ENCODE data around the gene UCP2. TPM values are rescaled to one million over a fixed set of nuclear protein-coding genes. Genes with fewer than 3 reads are reported as not detected.

UCP2 gene
- total and polyA plus RNA-seq, 10 of the 15 experiments (the other 5 are each of a cell fraction or from before 2014, with no cell fraction given) = 32.9 to 248 (median 154) TPM

DNA sequence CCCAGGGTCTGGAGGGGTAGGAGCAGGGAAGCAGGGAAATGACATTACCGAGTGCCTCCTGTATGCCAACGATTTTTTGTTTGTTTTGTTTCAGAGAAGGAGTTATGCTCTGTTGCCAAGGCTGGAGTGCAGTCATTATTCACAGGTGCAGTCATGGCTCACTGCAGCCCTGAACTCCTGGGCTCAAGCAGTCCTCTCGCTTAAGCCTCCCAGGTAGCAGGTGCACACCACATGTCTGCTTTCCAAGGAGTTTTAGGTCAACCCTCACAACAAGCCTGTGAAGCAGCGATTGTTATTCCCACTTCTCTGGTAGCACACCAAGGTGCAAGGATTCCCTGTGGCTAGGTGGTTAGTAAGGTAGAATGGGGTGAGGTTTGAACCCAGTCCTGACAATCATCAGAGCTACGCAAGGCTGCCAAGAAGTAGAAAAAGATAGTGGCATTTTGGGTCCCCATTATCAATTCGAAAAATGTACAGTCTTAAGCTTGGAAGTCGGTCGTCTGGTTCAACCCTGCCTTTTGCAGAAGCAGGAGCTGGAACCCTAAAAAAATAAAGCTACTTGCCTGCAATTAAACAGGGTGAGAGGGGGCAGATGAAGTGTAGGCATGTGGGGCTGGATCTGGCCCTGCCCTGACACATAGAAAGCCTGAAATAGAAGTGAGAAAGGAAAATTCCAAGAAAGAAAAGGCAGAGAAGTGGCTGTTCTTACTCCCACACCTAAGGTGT is 17.1 kb upstream of the UCP2 start:
- no peak overlapping the region for H3K27ac ChIP-seq (ENCODE audit: control insufficient read depth, insufficient read depth)
- RAD21 ChIA-PET (ENCODE audit: unreplicated experiment) = interaction anchor here (1.6 kb wide), 1 partner anchor 20 kb away, joined by 4 read pairs; no protein-coding TSS in a partner anchor
- WGBS (ENCODE audit: insufficient coverage, insufficient replicate concordance, low lambda C conversion rate, missing lambda C conversion rate) = 56% methylated on average over 8 of the region's 8 CpGs
- H2AFZ ChIP-seq (ENCODE audit: control insufficient read depth, low read depth, low read length) = no peak overlapping the region
- FAIRE-seq = no peak
- intact Hi-C loops (cut with micrococcal nuclease; ENCODE audit: unreplicated experiment) (loop anchor here (10.0 kb wide), 1 partner anchor 1815 kb away; the partner anchor contains the start of gene UVRAG), in situ Hi-C loops (cut with MboI) (no loop called here)
- H3K36me3 ChIP-seq (ENCODE audit: control insufficient read depth in 2 of 2, insufficient read depth in 2 of 2, low read length in 1 of 2) = no peaks in the 10 kb centered on the region; a peak in 1 of 4 replicates
- POLR2A ChIA-PET = no interaction called here
- no peak overlapping the region for H3K4me3 ChIP-seq
- SMC1A ChIA-PET (ENCODE audit: uncharacterized antibody, unreplicated experiment) = interaction anchor here (1.6 kb wide), 1 partner anchor 19 kb away, joined by 4 read pairs; no protein-coding TSS in a partner anchor
- H3K4me1 ChIP-seq (ENCODE audit: control insufficient read depth, insufficient read depth, low read length) = peaks cover 36% of the 10 kb centered on the region
- no peaks in the 10 kb centered on the region for H3K9me3 ChIP-seq (replicated peaks; ENCODE audit: control insufficient read depth, insufficient read depth, low read length)
- H3K27me3 ChIP-seq (replicated peaks in 1 of 2; ENCODE audit: control insufficient read depth in 2 of 2, insufficient read depth in 2 of 2, low read length in 1 of 2) = no peaks in the 10 kb centered on the region
- ATAC-seq = no peak
- H3K9ac ChIP-seq (ENCODE audit: control insufficient read depth, insufficient read depth, low read length) = no peak overlapping the region
- H3K4me2 ChIP-seq (ENCODE audit: control insufficient read depth, insufficient read depth) = no peak overlapping the region
- DNase-seq (ENCODE audit: low read depth, low spot score) = no peak
- no peak for TF ChIP-seq JUNB (IDR thresholded peaks at IDR 0.05)
- no peak for TF ChIP-seq MYB (IDR thresholded peaks at IDR 0.05; ENCODE audit: borderline replicate concordance, low read depth, low read length)
- TF ChIP-seq TCF12 (IDR thresholded peaks at IDR 0.05; ENCODE audit: low read depth, low read length) = peak; percentile 51; the same call in 1 of the 2 replicates
- TF ChIP-seq, protein P1, sequence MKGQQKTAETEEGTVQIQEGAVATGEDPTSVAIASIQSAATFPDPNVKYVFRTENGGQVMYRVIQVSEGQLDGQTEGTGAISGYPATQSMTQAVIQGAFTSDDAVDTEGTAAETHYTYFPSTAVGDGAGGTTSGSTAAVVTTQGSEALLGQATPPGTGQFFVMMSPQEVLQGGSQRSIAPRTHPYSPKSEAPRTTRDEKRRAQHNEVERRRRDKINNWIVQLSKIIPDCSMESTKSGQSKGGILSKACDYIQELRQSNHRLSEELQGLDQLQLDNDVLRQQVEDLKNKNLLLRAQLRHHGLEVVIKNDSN (IDR thresholded peaks at IDR 0.05; ENCODE audit: borderline replicate concordance, extremely low read length, insufficient read depth, low read depth, low read length) = no peak
- no peak for TF ChIP-seq MEF2B (IDR thresholded peaks at IDR 0.05; ENCODE audit: partially characterized antibody, poor library complexity, severe bottlenecking)
- TF ChIP-seq, protein P2, sequence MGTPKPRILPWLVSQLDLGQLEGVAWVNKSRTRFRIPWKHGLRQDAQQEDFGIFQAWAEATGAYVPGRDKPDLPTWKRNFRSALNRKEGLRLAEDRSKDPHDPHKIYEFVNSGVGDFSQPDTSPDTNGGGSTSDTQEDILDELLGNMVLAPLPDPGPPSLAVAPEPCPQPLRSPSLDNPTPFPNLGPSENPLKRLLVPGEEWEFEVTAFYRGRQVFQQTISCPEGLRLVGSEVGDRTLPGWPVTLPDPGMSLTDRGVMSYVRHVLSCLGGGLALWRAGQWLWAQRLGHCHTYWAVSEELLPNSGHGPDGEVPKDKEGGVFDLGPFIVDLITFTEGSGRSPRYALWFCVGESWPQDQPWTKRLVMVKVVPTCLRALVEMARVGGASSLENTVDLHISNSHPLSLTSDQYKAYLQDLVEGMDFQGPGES (IDR thresholded peaks at IDR 0.05) = no peak
- TF ChIP-seq CREM (IDR thresholded peaks at IDR 0.05; ENCODE audit: low read depth) = 0 out of 2 replicates have a peak, but pooled peaks have one; percentile 0
- 0 out of 2 replicates have a peak, but pooled peaks have one; percentile 51 for TF ChIP-seq TCF3 (IDR thresholded peaks at IDR 0.05; ENCODE audit: borderline replicate concordance, insufficient read depth, low read depth, low read length)
- TF ChIP-seq, protein P3, sequence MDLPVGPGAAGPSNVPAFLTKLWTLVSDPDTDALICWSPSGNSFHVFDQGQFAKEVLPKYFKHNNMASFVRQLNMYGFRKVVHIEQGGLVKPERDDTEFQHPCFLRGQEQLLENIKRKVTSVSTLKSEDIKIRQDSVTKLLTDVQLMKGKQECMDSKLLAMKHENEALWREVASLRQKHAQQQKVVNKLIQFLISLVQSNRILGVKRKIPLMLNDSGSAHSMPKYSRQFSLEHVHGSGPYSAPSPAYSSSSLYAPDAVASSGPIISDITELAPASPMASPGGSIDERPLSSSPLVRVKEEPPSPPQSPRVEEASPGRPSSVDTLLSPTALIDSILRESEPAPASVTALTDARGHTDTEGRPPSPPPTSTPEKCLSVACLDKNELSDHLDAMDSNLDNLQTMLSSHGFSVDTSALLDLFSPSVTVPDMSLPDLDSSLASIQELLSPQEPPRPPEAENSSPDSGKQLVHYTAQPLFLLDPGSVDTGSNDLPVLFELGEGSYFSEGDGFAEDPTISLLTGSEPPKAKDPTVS (IDR thresholded peaks at IDR 0.05; ENCODE audit: low read depth, low read length) = no peak
- TF ChIP-seq PAX5 (IDR thresholded peaks at IDR 0.05; ENCODE audit: borderline replicate concordance, low read depth, low read length) = peak; percentile 19; the same call in 1 of the 2 replicates
- CTCF ChIA-PET = interaction anchor here (0.9 to 2.5 kb wide), 2 partner anchors 20 to 21 kb away, joined by 4 to 5 read pairs; no protein-coding TSS in a partner anchor
- no TSS peak for BruUV-seq (replicated peaks)
- no peaks in the 10 kb centered on the region for H3K79me2 ChIP-seq (ENCODE audit: control insufficient read depth, insufficient read depth, low read length)
- H4K20me1 ChIP-seq (ENCODE audit: control insufficient read depth, insufficient read depth) = no peaks in the 10 kb centered on the region

Measured in GM12878 (cell line).